GM10266 (cell line): Measurements from ENCODE around the gene CHRNB4.
"Not testable (repeated sequence)": the region's sequence is repeated elsewhere in the genome, so short reads cannot be mapped to it uniquely, and the experiment has no call there.

Source experiments
- DNase-seq: peaks from one replicate; pipeline ENCODE4 v3.0.0; 2012; ENCODE audit errors: extremely low spot score
- CTCF ChIP-seq: IDR thresholded peaks from 2 replicates; pipeline ENCODE4 v1.5.1; 2012; ENCODE audit warnings: mild to moderate bottlenecking, low read depth; ENCODE audit not compliant: control insufficient read depth, insufficient read depth; ENCODE audit errors: missing control alignments

Gene CHRNB4

GRCh38 chr15:78614021-78614420 lies 27.0 kb downstream of the CHRNB4 start:
- TF ChIP-seq CTCF: no peak
- no peak for DNase-seq

GRCh38 chr15:78609551-78609950 lies 31.5 kb downstream of the CHRNB4 start:
- DNase-seq: not testable (repeated sequence)

- DNase-seq: no peak
- TF ChIP-seq CTCF: no peak
Measured at GRCh38 chr15:78605680-78606079, 35.3 kb downstream of the CHRNB4 start.

GRCh38 chr15:78605201-78605600 lies 35.8 kb downstream of the CHRNB4 start:
- TF ChIP-seq CTCF: no peak
- no peak for DNase-seq

GRCh38 chr15:78604420-78604819 lies 36.6 kb downstream of the CHRNB4 start:
- DNase-seq: no peak

GRCh38 chr15:78603467-78603866 lies 37.5 kb downstream of the CHRNB4 start:
- DNase-seq: no peak
- no peak for TF ChIP-seq CTCF

More at GRCh38 chr15:78604420-78604819, 36.6 kb downstream of the CHRNB4 start:
- no peak for TF ChIP-seq CTCF

- TF ChIP-seq CTCF: no peak
- no peak for DNase-seq
Measured at GRCh38 chr15:78599189-78599588, 41.8 kb downstream of the CHRNB4 start.

GRCh38 chr15:78598348-78598747 lies 42.7 kb downstream of the CHRNB4 start:
- DNase-seq: no peak
- no peak for TF ChIP-seq CTCF
